Mesothelial cell of epicardium (in vitro differentiated cells): ENCODE measurements around the gene SUN1. TPM values are rescaled to one million over a fixed set of nuclear protein-coding genes. Genes with fewer than 3 reads are reported as not detected.

Experiments used
- DNase-seq, 2 experiments: peaks; one replicate each; pipeline ENCODE4 v3.0.0; 2021; ENCODE audit warnings: low spot score in 2 of 2; ENCODE audit not compliant: unreplicated experiment in 2 of 2
- H3K27ac Mint-ChIP-seq: 2 replicates; pipeline ENCODE4 v1.8.0; 2021; ENCODE audit warnings: mixed read lengths
- H3K27me3 Mint-ChIP-seq: 2 replicates; pipeline ENCODE4 v1.8.0; 2021; ENCODE audit warnings: low read depth, mixed read lengths
- H3K36me3 Mint-ChIP-seq: 2 replicates; pipeline ENCODE4 v1.8.0; 2021; ENCODE audit warnings: mixed read lengths
- H3K4me1 Mint-ChIP-seq: 2 replicates; pipeline ENCODE4 v1.8.0; 2021; ENCODE audit warnings: mixed read lengths
- H3K4me3 Mint-ChIP-seq: 2 replicates; pipeline ENCODE4 v1.8.0; 2021; ENCODE audit warnings: mild to moderate bottlenecking, moderate library complexity, mixed read lengths
- H3K9me3 Mint-ChIP-seq: 2 replicates; pipeline ENCODE4 v1.8.0; 2021; ENCODE audit warnings: mixed read lengths
- CTCF ChIP-seq: fragments of 200-600 bp; sonication (generic); IDR thresholded peaks from one replicate; pipeline ENCODE4 v1.5.0; 2021; ENCODE audit warnings: antibody characterized with exemption; ENCODE audit not compliant: unreplicated experiment
- total RNA-seq: library from RNA; stranded (reverse); gene quantifications from 3 replicates; pipeline ENCODE4 v1.2.1, GENCODE V29; 2021

The SUN1 gene
- total RNA-seq, 1 donor from 2014 or later: 201 TPM

DNA sequence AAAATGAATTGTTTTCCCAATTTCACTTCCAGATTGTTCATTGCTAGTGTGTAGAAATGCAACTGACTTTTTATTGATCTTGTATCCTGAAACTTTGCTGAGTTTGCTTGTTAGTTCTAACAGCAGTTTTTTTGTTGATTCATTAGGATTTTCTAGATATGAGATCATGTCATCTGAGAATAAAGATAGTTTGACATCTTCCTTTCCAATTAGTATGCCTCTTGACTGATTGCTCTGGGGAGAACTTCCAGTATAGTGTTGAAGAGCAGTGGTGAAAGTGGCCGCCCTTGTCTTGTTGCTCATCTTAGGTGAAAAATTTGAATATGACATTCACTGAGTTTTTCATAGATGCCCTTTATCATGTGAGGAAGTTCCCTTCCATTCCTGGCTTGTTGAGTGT lies 11.9 kb upstream of the SUN1 start:
- Mint-ChIP-seq H3K4me1 (peaks cover 26% of the 10 kb centered on the region), H3K4me3 (no peak overlapping the region), H3K27me3 (no peaks in the 10 kb centered on the region), H3K27ac (peak overlapping the region; percentile 24), H3K36me3 (peaks cover 6% of the 10 kb centered on the region), H3K9me3 (peaks cover 3% of the 10 kb centered on the region)
- no peak for DNase-seq
- TF ChIP-seq CTCF: no peak

GRCh38 chr7:821688-822087 lies 10.6 kb upstream of the SUN1 start:
- no peak overlapping the region for H3K4me3 Mint-ChIP-seq
- peaks cover 24% of the 10 kb centered on the region for H3K4me1 Mint-ChIP-seq
- H3K27ac Mint-ChIP-seq: no peak overlapping the region
- H3K36me3 Mint-ChIP-seq: peaks cover 11% of the 10 kb centered on the region
- no peak for TF ChIP-seq CTCF
- H3K27me3 Mint-ChIP-seq: no peaks in the 10 kb centered on the region
- H3K9me3 Mint-ChIP-seq: peaks cover 3% of the 10 kb centered on the region
- DNase-seq: no peak

GRCh38 chr7:822692-823276 lies 9.5 kb upstream of the SUN1 start:
- no peak for DNase-seq
- Mint-ChIP-seq H3K4me3 (no peak overlapping the region), H3K27ac (no peak overlapping the region), H3K36me3 (peaks cover 11% of the 10 kb centered on the region), H3K4me1 (peaks cover 20% of the 10 kb centered on the region), H3K9me3 (peaks cover 3% of the 10 kb centered on the region), H3K27me3 (no peaks in the 10 kb centered on the region)
- no peak for TF ChIP-seq CTCF

GRCh38 chr7:823649-824048 lies 8.6 kb upstream of the SUN1 start:
- Mint-ChIP-seq H3K36me3 (peaks cover 11% of the 10 kb centered on the region), H3K27me3 (no peaks in the 10 kb centered on the region), H3K4me3 (no peak overlapping the region)

GRCh38 chr7:824081-824480 lies 8.2 kb upstream of the SUN1 start:
- peak overlapping the region; percentile 39 for H3K27ac Mint-ChIP-seq
- peaks cover 14% of the 10 kb centered on the region for H3K4me1 Mint-ChIP-seq

More at GRCh38 chr7:823649-824048, 8.6 kb upstream of the SUN1 start:
- peaks cover 3% of the 10 kb centered on the region for H3K9me3 Mint-ChIP-seq
- H3K27ac Mint-ChIP-seq: peak overlapping the region; percentile 39
- peaks cover 14% of the 10 kb centered on the region for H3K4me1 Mint-ChIP-seq
- TF ChIP-seq CTCF: no peak
- no peak for DNase-seq

More at GRCh38 chr7:824081-824480, 8.2 kb upstream of the SUN1 start:
- no peak for DNase-seq
- Mint-ChIP-seq H3K36me3 (peaks cover 10% of the 10 kb centered on the region), H3K4me3 (no peak overlapping the region), H3K27me3 (no peaks in the 10 kb centered on the region), H3K9me3 (peaks cover 2% of the 10 kb centered on the region)
- no peak for TF ChIP-seq CTCF
